Stimulated activated CD8-positive, alpha-beta memory T cell treated with anti-CD3 and anti-CD28 coated beads, Interleukin-7, amount 100 ng/mL, for 1 hour (primary cell): ENCODE measurements around the gene MAN1C1.
"Not testable (repeated sequence)": the region's sequence is repeated elsewhere in the genome, so short reads cannot be mapped to it uniquely, and the experiment has no call there.

Experiments used
- DNase-seq, 2 donors: peaks; one replicate each; pipeline ENCODE4 v3.0.0-alpha.2; 2020; ENCODE audit warnings: low read depth in 2 of 2

Gene MAN1C1

GRCh38 chr1:25634896-25635295, 18.3 kb downstream of the MAN1C1 start:
- no peak for DNase-seq

GRCh38 chr1:25636141-25636540, 19.6 kb downstream of the MAN1C1 start:
- not testable (repeated sequence) for DNase-seq

- DNase-seq: no peak
These were observed 24.2 kb downstream of the MAN1C1 start for GRCh38 chr1:25640646-25641328.

GRCh38 chr1:25641329-25641725, 24.7 kb downstream of the MAN1C1 start:
- DNase-seq: no peak

GRCh38 chr1:25641931-25642573, 25.5 kb downstream of the MAN1C1 start:
- DNase-seq: no peak

- peak; percentile 18 to 39 for DNase-seq
These were observed 26.1 kb downstream of the MAN1C1 start for GRCh38 chr1:25642574-25643108.

- DNase-seq: no peak
These were observed 27.3 kb downstream of the MAN1C1 start for GRCh38 chr1:25643929-25644328.

- DNase-seq: no peak
These were observed 28.4 kb downstream of the MAN1C1 start for GRCh38 chr1:25644962-25645361.

- DNase-seq: no peak
These were observed 29.2 kb downstream of the MAN1C1 start for GRCh38 chr1:25645637-25646400.

GRCh38 chr1:25647106-25647505, 30.5 kb downstream of the MAN1C1 start:
- no peak for DNase-seq

GRCh38 chr1:25647863-25648262, 31.3 kb downstream of the MAN1C1 start:
- DNase-seq: no peak

GRCh38 chr1:25648681-25649440, 32.3 kb downstream of the MAN1C1 start:
- no peak for DNase-seq

- DNase-seq: no peak
These were observed 33.1 kb downstream of the MAN1C1 start for GRCh38 chr1:25649505-25650288.

- DNase-seq: no peak
These were observed 33.6 kb downstream of the MAN1C1 start for GRCh38 chr1:25650289-25650576.

- no peak for DNase-seq
These were observed 34.5 kb downstream of the MAN1C1 start for GRCh38 chr1:25651036-25651640.

- no peak for DNase-seq
These were observed 35.5 kb downstream of the MAN1C1 start for GRCh38 chr1:25651824-25652741.

GRCh38 chr1:25653558-25653957, 37.0 kb downstream of the MAN1C1 start:
- no peak for DNase-seq

GRCh38 chr1:25654109-25654660, 37.6 kb downstream of the MAN1C1 start:
- no peak for DNase-seq

- DNase-seq: no peak
These were observed 40.7 kb downstream of the MAN1C1 start for GRCh38 chr1:25657121-25657882.
